ENCODE measurements around the gene UFSP1. TPM values are rescaled to one million over a fixed set of nuclear protein-coding genes. Genes with fewer than 3 reads are reported as not detected.
"Not testable (repeated sequence)": the region's sequence is repeated elsewhere in the genome, so short reads cannot be mapped to it uniquely, and the experiment has no call there.

The UFSP1 gene
- total RNA-seq, 1 donor from 2014 or later: 3.5 TPM

GRCh38 chr7:100914879-100915447, 25.4 kb upstream of the UFSP1 start:
- no peak for TF ChIP-seq CTCF (IDR thresholded peaks at IDR 0.05; ENCODE audit: unreplicated experiment)
- Mint-ChIP-seq H3K27me3 (no peaks in the 10 kb centered on the region), H3K4me1 (ENCODE audit: low read depth) (peaks cover 10% of the 10 kb centered on the region), H3K36me3 (ENCODE audit: insufficient read depth) (no peaks in the 10 kb centered on the region), H3K9me3 (ENCODE audit: low read depth) (peaks cover 5% of the 10 kb centered on the region), H3K4me3 (ENCODE audit: low read depth) (no peak overlapping the region), H3K27ac (no peak overlapping the region)
- DNase-seq (ENCODE audit: low spot score, unreplicated experiment): no peak

- Mint-ChIP-seq H3K4me3 (ENCODE audit: low read depth) (no peak overlapping the region), H3K36me3 (ENCODE audit: insufficient read depth) (no peaks in the 10 kb centered on the region), H3K27ac (no peak overlapping the region), H3K27me3 (no peaks in the 10 kb centered on the region), H3K9me3 (ENCODE audit: low read depth) (peaks cover 3% of the 10 kb centered on the region), H3K4me1 (ENCODE audit: low read depth) (peaks cover 6% of the 10 kb centered on the region)
- DNase-seq (ENCODE audit: low spot score, unreplicated experiment): no peak
- no peak for TF ChIP-seq CTCF (IDR thresholded peaks at IDR 0.05; ENCODE audit: unreplicated experiment)
Measured at GRCh38 chr7:100914208-100914878, 24.8 kb upstream of the UFSP1 start.

- DNase-seq (ENCODE audit: low spot score, unreplicated experiment): no peak
- no peak overlapping the region for H3K4me3 Mint-ChIP-seq (ENCODE audit: low read depth)
Measured at GRCh38 chr7:100911484-100911883, 22.0 kb upstream of the UFSP1 start.

DNA sequence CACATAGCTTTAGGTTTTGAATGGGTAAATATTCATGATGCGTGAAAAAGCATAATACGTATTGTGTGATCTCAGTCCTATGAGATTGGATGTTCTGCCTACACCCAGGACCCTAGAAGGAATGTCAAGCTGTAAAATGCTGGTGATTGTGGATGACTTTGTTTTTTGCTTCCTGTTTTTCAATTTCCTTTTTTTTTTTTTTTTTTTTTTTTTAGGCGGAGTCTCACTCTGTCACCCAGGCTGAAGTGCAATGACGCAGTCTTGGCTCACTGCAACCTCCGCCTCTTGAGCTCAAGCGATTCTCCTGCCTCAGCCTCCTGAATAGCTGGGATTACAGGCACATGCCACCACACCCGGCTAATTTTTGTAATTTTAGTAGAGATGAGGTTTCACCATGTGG, 20.9 kb upstream of the UFSP1 start:
- H3K27ac Mint-ChIP-seq; H3K4me1 Mint-ChIP-seq (ENCODE audit: low read depth): not testable (repeated sequence)

More at GRCh38 chr7:100911484-100911883, 22.0 kb upstream of the UFSP1 start:
- H3K27ac Mint-ChIP-seq: no peak overlapping the region
- H3K27me3 Mint-ChIP-seq: no peaks in the 10 kb centered on the region
- peaks cover 4% of the 10 kb centered on the region for H3K4me1 Mint-ChIP-seq (ENCODE audit: low read depth)
- no peak for TF ChIP-seq CTCF (IDR thresholded peaks at IDR 0.05; ENCODE audit: unreplicated experiment)
- no peaks in the 10 kb centered on the region for H3K36me3 Mint-ChIP-seq (ENCODE audit: insufficient read depth)
- H3K9me3 Mint-ChIP-seq (ENCODE audit: low read depth): peaks cover 3% of the 10 kb centered on the region

DNA sequence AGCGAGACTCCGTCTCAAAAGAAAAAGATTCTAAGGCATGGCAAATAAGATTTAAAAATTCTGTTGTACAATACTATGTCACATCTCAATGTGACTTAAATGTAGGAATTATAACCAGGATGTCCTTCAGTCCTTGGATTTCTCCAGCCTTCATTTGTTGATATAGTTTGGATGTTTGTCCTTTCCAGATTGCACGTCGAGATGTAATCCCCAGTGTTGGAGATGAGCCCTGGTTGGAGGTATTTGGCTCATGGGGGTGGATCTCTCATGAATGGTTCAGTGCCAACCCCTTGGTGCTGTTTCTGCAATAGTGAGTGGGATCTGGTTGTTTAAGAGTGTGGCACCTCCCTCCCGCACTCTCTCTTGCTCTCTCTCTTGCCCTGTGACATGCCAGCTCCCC, 19.0 kb upstream of the UFSP1 start:
- Mint-ChIP-seq H3K9me3 (ENCODE audit: low read depth) (no peaks in the 10 kb centered on the region), H3K4me1 (ENCODE audit: low read depth) (peaks cover 4% of the 10 kb centered on the region), H3K4me3 (ENCODE audit: low read depth) (no peak overlapping the region), H3K27me3 (no peaks in the 10 kb centered on the region), H3K36me3 (ENCODE audit: insufficient read depth) (no peaks in the 10 kb centered on the region), H3K27ac (no peak overlapping the region)
- no peak for DNase-seq (ENCODE audit: low spot score, unreplicated experiment)
- TF ChIP-seq CTCF (IDR thresholded peaks at IDR 0.05; ENCODE audit: unreplicated experiment): no peak

More for the DNA sequence above, 20.9 kb upstream of the UFSP1 start:
- not testable (repeated sequence) for H3K9me3 Mint-ChIP-seq (ENCODE audit: low read depth); H3K4me3 Mint-ChIP-seq (ENCODE audit: low read depth); H3K36me3 Mint-ChIP-seq (ENCODE audit: insufficient read depth); DNase-seq (ENCODE audit: low spot score, unreplicated experiment); H3K27me3 Mint-ChIP-seq

DNA sequence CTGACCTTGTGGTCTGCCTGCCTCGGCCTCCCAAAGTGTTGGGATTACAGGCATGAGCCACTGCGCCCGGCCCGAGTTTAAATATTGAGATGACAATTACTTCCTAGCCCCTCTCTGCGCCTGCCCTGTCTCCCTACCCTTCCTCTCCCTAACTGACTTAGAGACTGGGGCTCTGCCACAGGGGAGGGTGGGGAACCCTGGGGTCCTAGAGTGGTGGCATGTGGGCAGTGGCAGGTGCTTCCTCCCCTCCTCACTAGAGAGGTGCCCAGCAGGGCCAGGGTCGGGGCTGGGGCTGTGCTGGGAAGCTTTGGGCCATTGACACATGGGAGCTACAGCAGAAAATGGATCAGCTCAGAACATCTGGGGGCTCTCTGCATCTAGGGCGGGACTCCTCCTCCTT, 13.1 kb upstream of the UFSP1 start:
- DNase-seq (ENCODE audit: low spot score, unreplicated experiment): no peak
- no peaks in the 10 kb centered on the region for H3K9me3 Mint-ChIP-seq (ENCODE audit: low read depth)
- H3K4me1 Mint-ChIP-seq (ENCODE audit: low read depth): no peaks in the 10 kb centered on the region
- no peak overlapping the region for H3K4me3 Mint-ChIP-seq (ENCODE audit: low read depth)
- H3K27ac Mint-ChIP-seq: no peak overlapping the region
- no peak for TF ChIP-seq CTCF (IDR thresholded peaks at IDR 0.05; ENCODE audit: unreplicated experiment)
- no peaks in the 10 kb centered on the region for H3K36me3 Mint-ChIP-seq (ENCODE audit: insufficient read depth)
- peaks cover 15% of the 10 kb centered on the region for H3K27me3 Mint-ChIP-seq

All from progenitor cell of endocrine pancreas (in vitro differentiated cells).